Measurements from ENCODE around the gene SLC4A3. TPM values are rescaled to one million over a fixed set of nuclear protein-coding genes. Genes with fewer than 3 reads are reported as not detected.
"Not testable (repeated sequence)": the region's sequence is repeated elsewhere in the genome, so short reads cannot be mapped to it uniquely, and the experiment has no call there.

Gene SLC4A3
- total and polyA plus RNA-seq, 2 of the 8 experiments (the other 6 are each of a cell fraction or from before 2014, with no cell fraction given) = 4.8 to 7.4 TPM

- not testable (repeated sequence) for H3K18ac ChIP-seq (ENCODE audit: extremely low read depth, low read length); H4K8ac ChIP-seq (ENCODE audit: extremely low read depth, insufficient read depth, low read length); H3K79me1 ChIP-seq (ENCODE audit: low read depth, low read length); FAIRE-seq; H3K4me3 ChIP-seq (ENCODE audit: extremely low read depth in 1 of 4, insufficient read depth in 2 of 4, low read depth in 3 of 4, low read length in 4 of 4); H3K23me2 ChIP-seq (ENCODE audit: low read depth, low read length); H3K14ac ChIP-seq (ENCODE audit: insufficient read length); H4K5ac ChIP-seq (ENCODE audit: insufficient read length, low read depth, low read length); H3K36me3 ChIP-seq (ENCODE audit: control insufficient read depth in 2 of 4, insufficient read depth in 4 of 4, low read length in 3 of 4); H3K79me2 ChIP-seq (ENCODE audit: control insufficient read depth in 1 of 2, insufficient read depth in 2 of 2, low read length in 2 of 2); H2BK15ac ChIP-seq (ENCODE audit: low read length); H2BK20ac ChIP-seq (ENCODE audit: low read length); H4K91ac ChIP-seq (replicated peaks; ENCODE audit: insufficient read length, low read length); H3K4me2 ChIP-seq (ENCODE audit: insufficient read depth in 1 of 2, low read depth in 2 of 2, low read length in 2 of 2); H2BK12ac ChIP-seq (ENCODE audit: low read depth, low read length); H3K23ac ChIP-seq (ENCODE audit: insufficient read length); H2BK5ac ChIP-seq (ENCODE audit: low read depth, low read length); H2BK120ac ChIP-seq (replicated peaks; ENCODE audit: low read depth, low read length); H2AK5ac ChIP-seq (ENCODE audit: low read depth, low read length); H3K27me3 ChIP-seq (replicated peaks in 1 of 4; ENCODE audit: control insufficient read depth in 3 of 4, extremely low read depth in 1 of 4, insufficient read depth in 3 of 4, low read length in 3 of 4); DNase-seq (ENCODE audit: low read depth in 1 of 2, low spot score in 2 of 2); H3K27ac ChIP-seq (ENCODE audit: low read depth, low read length); H3K56ac ChIP-seq (replicated peaks; ENCODE audit: insufficient read length, low read depth, low read length); H2AFZ ChIP-seq (ENCODE audit: low read length); H4K20me1 ChIP-seq (replicated peaks in 1 of 2; ENCODE audit: control insufficient read depth in 1 of 2, insufficient read depth in 2 of 2, low read length in 2 of 2); H3K9me3 ChIP-seq (ENCODE audit: insufficient read depth in 2 of 2, low read depth in 1 of 2, low read length in 1 of 2); H3K9ac ChIP-seq (replicated peaks in 1 of 4; ENCODE audit: extremely low read depth in 1 of 4, low read depth in 3 of 4, low read length in 3 of 4); H3K4me1 ChIP-seq (replicated peaks in 1 of 4; ENCODE audit: control insufficient read depth in 3 of 4, insufficient read depth in 4 of 4, low read length in 3 of 4); H3K4ac ChIP-seq (replicated peaks; ENCODE audit: insufficient read length, low read depth, low read length)
- WGBS, 2 experiments (ENCODE audit: extremely low coverage in 1 of 2, insufficient coverage in 1 of 2, insufficient read length in 1 of 2, insufficient replicate concordance in 2 of 2, low coverage in 1 of 2, low lambda C conversion rate in 2 of 2, missing lambda C conversion rate in 1 of 2) = 70% methylated on average over 6 of the region's 6 CpGs; no CpG with 5 or more reads in 1 of the 2 experiments
- ChIA-PET POLR2A (ENCODE audit: partially characterized antibody) (interaction anchor here (0.6 to 1.0 kb wide), 4 partner anchors 11 to 114 kb away, joined by 3 to 4 read pairs (median 3); no protein-coding TSS in a partner anchor), CTCF (ENCODE audit: partially characterized antibody) (interaction anchor here (0.9 to 5.2 kb wide), 8 partner anchors 8 to 108 kb away, joined by 3 to 34 read pairs (median 5); partner anchors contain the start of genes CHPF and TMEM198)
These were observed 24.2 kb downstream of the SLC4A3 start for GRCh38 chr2:219651656-219652055.
